A673 (cell line): ENCODE measurements around the gene SENP7.

Source experiments
- CTCF ChIP-seq: fragments of 300-800, 200-600 bp; sonication (generic); conservative IDR thresholded peaks from 2 replicates; pipeline ENCODE4 v1.5.1; 2017; ENCODE audit warnings: low read depth, mild to moderate bottlenecking, antibody characterized with exemption, low read length, moderate library complexity, mixed read lengths
- EZH2 ChIP-seq: fragments of 200-600 bp; sonication (generic); IDR thresholded peaks from 2 replicates; pipeline ENCODE4 v1.6.1; 2017; ENCODE audit warnings: borderline replicate concordance, low read depth, mild to moderate bottlenecking, mixed read lengths, antibody characterized with exemption, low read length; ENCODE audit not compliant: poor library complexity, severe bottlenecking

- TF ChIP-seq CTCF (no peak), EZH2 (no peak)
These were observed 135.2 kb downstream of the SENP7 start for GRCh38 chr3:101377796-101378195.
